ENCODE results near the gene CFAP99. TPM values are rescaled to one million over a fixed set of nuclear protein-coding genes. Genes with fewer than 3 reads are reported as not detected.

The CFAP99 gene
- total and polyA plus RNA-seq, 2 experiments from 2014 or later = not detected

DNA sequence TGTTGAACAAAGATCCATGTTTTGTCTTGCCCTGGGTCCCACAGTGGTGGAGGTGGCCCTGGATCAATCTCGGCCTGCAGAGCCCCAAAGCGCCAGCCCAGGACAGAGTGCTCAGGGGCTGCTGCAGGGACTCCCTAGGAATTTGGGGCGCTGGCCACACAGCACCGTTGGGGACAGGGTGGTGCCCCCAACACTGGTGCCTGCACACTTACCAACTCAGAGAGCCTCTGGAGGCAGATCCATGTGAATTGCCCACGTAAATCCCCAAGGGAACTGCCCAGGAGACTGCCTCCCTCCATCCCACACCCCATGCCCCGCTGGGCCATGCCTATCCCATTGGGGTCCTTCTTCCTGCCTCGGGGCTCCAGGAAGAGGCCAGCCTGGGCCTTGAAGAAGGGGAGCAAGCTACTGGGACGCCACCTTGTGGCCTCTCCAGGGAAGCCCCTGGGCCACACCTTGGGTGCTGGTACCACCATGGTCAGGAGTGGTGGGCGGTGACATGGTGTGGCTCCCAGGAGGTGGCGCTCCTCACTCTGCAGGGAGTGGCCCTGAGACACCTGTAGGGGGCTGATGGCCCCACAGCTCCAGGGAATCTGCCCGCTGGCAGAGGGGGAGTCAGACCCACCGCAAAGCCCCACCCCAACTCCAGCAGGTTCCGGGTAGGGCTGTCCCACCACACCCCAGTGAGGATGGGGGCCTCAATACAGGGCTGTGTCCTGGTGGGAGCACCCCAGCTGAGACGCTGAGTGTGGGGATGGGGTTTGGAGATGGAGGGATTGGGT lies 22.8 kb downstream of the CFAP99 start:
- Mint-ChIP-seq H3K36me3 (ENCODE audit: low read depth) (no peaks in the 10 kb centered on the region), H3K9me3 (no peaks in the 10 kb centered on the region), H3K27ac (no peak overlapping the region), H3K27me3 (ENCODE audit: insufficient read depth, low read depth, poor library complexity) (peaks cover 11% of the 10 kb centered on the region), H3K4me3 (no peak overlapping the region), H3K4me1 (peaks cover 2% of the 10 kb centered on the region; the same call in 2 of the 3 replicates)
- H3F3A ChIP-seq (replicated peaks; ENCODE audit: low read depth) = no peaks in the 10 kb centered on the region
- ATAC-seq (peak; percentile 96), DNase-seq (ENCODE audit: low spot score) (peak; percentile 94)
- peak overlapping the region; percentile 95 for H2AFZ ChIP-seq
- H3K4me2 ChIP-seq = peak overlapping the region; percentile 57; the same call in 1 of the 2 replicates
- H3K79me2 ChIP-seq (replicated peaks; ENCODE audit: insufficient read depth) = no peaks in the 10 kb centered on the region
- H3K27ac ChIP-seq (ENCODE audit: low read depth) = no peak overlapping the region
- H4K20me1 ChIP-seq (replicated peaks; ENCODE audit: insufficient read depth) = no peaks in the 10 kb centered on the region
- TF ChIP-seq POLR2AphosphoS5 (IDR thresholded peaks at IDR 0.05; ENCODE audit: low read depth) (no peak), EZH2phosphoT487 (IDR thresholded peaks at IDR 0.05; ENCODE audit: unreplicated experiment) (no peak), JUNB (IDR thresholded peaks at IDR 0.05; ENCODE audit: unreplicated experiment) (no peak), ZNF114 (CRISPR knock-in tag; IDR thresholded peaks at IDR 0.05) (peak; percentile 6; the same call in 1 of the 2 replicates), ZNF331 (CRISPR knock-in tag; IDR thresholded peaks at IDR 0.05; ENCODE audit: low read depth) (no peak), REST (IDR thresholded peaks at IDR 0.05; ENCODE audit: unreplicated experiment) (no peak), ETS1 (IDR thresholded peaks at IDR 0.05) (peak; percentile 26; the same call in 1 of the 2 replicates), CREB1 (CRISPR knock-in tag; IDR thresholded peaks at IDR 0.05; ENCODE audit: low read depth) (peak; percentile 21; the same call in 1 of the 2 replicates), ZNF462 (CRISPR knock-in tag; IDR thresholded peaks at IDR 0.05) (no peak), STAT1 (IDR thresholded peaks at IDR 0.05; ENCODE audit: unreplicated experiment) (no peak), EZH2 (IDR thresholded peaks at IDR 0.05; ENCODE audit: low read depth, unreplicated experiment) (no peak), NANOG (IDR thresholded peaks at IDR 0.05; ENCODE audit: borderline replicate concordance) (no peak)
- TF ChIP-seq, protein P1, sequence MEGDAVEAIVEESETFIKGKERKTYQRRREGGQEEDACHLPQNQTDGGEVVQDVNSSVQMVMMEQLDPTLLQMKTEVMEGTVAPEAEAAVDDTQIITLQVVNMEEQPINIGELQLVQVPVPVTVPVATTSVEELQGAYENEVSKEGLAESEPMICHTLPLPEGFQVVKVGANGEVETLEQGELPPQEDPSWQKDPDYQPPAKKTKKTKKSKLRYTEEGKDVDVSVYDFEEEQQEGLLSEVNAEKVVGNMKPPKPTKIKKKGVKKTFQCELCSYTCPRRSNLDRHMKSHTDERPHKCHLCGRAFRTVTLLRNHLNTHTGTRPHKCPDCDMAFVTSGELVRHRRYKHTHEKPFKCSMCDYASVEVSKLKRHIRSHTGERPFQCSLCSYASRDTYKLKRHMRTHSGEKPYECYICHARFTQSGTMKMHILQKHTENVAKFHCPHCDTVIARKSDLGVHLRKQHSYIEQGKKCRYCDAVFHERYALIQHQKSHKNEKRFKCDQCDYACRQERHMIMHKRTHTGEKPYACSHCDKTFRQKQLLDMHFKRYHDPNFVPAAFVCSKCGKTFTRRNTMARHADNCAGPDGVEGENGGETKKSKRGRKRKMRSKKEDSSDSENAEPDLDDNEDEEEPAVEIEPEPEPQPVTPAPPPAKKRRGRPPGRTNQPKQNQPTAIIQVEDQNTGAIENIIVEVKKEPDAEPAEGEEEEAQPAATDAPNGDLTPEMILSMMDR (conservative IDR thresholded peaks at IDR 0.05; ENCODE audit: low read depth in 2 of 2) = peak; percentile 90 to 98
- H3K4me1 ChIP-seq (ENCODE audit: insufficient read depth) = no peaks in the 10 kb centered on the region
- H3K4me3 ChIP-seq = peak overlapping the region; percentile 37; the same call in 1 of the 2 replicates
- peaks cover 1% of the 10 kb centered on the region; the same call in 1 of the 2 replicates for H3K9me2 ChIP-seq (ENCODE audit: insufficient read depth)
- H3K27me3 ChIP-seq (ENCODE audit: insufficient read depth) = no peaks in the 10 kb centered on the region
- H3K36me3 ChIP-seq (ENCODE audit: insufficient read depth) = no peaks in the 10 kb centered on the region

Data from GM23338 (cell line).